Activated T-cell treated with anti-CD3 and anti-CD28 coated beads, Interleukin-2, amount 50 U/mL, for 1 hour (primary cell): ENCODE measurements around the gene INO80C.
"Not testable (repeated sequence)": the region's sequence is repeated elsewhere in the genome, so short reads cannot be mapped to it uniquely, and the experiment has no call there.

Source experiments
- DNase-seq: peaks from one replicate; pipeline ENCODE4 v3.0.0-alpha.2; 2020

The INO80C gene

DNA sequence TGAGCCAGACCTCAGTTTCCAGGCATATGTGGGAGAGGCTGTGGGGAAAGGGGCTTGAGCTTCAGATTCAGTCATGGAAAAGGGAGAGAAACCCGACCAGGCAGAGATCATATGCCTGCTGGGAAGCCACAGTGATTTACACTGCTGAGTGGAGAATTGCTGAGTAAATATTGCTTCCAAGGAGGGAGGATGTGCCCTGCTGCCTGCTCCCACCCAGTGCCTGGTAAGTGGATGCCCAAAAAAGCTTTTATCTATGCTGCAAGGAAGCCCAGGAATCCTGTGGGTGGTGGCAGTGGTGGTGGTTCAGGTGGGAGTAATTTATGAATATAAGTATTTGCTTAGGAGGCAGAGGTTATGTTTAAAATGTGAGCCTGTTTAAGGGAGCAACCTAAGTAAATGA is 39.5 kb downstream of the INO80C start:
- no peak for DNase-seq

DNA sequence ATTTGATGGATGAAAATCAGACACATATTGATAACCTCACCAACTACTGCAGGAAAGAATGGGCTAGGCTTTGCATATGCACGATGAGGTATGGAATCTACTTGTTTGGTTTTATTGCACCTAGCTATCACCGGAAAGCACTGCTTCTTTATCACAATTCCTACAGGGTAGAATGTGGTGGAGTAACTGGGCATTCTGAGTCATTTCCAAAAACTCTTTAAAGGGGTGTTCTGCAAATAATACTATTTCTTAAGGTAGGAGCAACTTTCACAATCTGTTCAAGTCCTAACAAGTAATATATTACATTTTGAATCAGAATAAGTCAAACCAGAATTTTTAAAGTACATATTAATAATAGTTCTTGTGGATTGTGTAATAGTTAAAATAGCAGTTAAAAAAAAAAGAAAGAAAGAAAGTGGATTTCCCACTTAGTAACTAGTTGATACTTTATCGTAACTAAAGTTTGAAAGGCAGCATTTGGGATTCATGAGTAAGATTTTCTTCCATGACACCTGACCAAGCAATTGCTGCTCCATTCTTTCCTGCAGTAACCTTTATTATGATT is 40.5 kb downstream of the INO80C start:
- no peak for DNase-seq

DNA sequence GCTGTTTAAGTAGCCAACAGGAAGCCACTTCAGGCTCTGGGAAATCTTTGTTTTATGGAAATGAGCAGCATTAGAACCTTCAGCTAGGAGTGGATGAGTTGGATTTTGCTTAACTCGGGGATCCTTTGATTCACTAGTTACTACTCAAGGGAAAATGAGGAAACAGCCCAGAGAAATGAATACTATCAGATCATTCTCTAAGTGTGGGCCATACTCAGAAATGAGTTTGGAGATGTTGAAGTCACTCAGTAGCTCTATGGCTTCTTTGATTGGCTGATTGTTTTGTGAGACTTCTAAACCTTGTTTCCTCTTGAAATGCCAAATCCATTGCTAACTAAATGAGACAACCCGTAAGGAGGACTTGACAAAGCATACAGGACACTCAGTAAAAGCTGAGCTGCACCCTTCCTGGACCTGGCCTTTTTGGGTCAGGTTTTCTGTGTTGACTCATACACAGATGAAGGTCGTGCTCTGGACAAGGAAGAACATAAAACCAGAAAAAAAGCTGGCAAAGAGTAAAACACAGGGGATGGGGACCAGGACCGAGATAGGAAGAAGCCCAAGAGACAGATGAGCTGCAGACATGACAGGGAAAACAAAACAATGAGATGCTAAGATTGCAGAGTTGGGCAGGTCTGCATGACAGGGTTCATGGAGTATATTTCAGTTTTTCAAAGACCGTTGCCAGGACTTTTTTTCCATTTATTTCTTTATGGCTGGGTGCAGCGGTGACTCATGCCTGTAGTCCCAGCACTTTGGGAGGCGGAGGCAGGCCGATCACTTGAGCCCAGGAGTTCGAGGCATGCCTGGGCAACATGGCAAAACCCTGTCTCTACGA is 41.6 kb downstream of the INO80C start:
- no peak for DNase-seq

DNA sequence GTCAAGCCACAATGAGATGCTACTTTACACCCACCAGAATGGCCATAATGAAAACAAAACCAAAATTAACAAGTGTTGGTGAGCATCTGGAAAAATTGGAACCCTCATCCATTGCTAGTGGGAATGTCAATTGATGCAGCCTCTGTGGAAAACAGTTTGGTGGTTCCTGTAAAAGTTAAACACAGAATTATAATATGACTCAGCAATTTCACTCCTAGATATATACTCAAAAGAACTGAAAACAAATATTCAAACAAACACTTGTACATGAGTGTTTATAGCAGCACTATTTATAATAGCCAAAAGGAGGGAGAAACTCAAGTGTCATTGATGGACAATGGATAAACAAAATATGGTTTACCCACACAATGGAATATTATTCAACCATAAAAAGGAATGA is 43.0 kb downstream of the INO80C start:
- DNase-seq: no peak

DNA sequence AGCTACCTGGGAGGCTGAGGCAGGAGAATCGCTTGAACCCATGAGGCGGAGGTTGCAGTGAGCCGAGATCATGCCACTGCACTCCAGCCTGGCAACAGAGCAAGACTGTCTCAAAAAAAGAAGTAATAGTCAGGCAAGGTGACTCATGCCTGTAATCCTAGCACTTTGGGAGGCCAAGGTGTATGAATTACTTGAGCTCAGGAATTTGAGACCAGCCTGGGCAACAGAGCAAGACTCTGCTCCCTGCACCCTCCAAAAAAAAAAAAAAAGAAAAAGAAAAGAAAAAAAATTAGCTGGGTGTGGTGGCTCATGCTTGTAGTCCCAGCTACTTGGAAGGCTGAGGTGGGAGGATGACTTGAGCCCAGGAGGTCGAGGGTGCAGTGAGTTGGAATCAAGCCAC is 44.7 kb downstream of the INO80C start:
- not testable (repeated sequence) for DNase-seq

DNA sequence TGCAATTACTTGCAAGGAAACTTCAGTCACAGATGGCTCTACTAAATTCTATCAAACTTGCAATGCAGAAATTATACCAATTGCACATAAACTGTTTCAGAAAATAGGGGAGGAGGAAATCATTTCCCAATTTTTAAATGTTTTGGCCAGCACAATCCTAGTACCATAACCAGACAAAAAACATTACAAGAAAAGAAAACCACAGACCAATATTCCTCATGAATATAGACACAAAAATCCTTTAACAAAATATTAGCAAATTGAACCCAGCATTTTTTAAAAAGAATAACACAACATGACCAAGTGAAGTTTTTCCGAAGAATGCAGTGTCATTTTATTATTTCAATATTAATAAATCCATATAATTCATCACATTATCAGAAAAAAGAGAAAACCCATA is 45.8 kb downstream of the INO80C start:
- DNase-seq: no peak

DNA sequence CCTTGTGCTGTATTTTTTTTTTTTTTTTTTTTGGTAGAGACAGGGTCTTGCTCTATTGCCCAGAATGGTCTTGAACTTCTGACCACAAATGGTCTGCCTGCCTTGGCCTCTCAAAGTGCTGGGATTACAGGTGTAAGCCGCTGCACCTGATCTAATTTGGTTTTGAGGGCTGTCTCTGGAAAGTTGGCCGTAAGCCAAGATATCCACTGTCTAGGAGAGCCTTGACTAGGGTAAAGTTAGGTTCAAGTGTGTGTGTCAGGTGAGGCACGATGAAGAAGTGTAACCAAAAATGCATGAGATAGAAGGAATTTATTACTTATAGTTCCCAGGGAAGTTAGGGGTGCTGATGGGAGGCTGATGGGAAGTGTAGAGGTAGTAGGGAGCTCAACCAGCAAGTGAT is 46.7 kb downstream of the INO80C start:
- no peak for DNase-seq

DNA sequence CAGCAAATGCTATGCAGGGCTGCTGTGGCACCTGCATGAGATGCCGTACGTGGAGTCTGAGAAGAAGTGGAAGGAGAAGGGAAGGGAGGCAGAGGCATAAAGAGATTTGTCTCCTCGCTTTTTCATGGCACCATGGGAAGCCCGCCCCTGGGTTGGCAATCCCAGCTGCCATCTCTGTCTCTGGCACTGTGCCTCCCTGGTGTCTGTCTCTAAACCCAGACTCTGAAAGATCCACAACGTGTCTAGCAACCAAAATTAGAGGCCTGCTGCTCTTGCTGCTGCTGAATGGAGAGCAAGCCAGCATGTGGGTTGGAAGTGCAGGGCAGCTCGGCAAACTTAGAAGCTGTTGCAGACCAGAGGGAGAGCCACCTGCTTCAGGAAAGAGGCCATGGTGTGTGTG is 53.1 kb downstream of the INO80C start:
- no peak for DNase-seq

DNA sequence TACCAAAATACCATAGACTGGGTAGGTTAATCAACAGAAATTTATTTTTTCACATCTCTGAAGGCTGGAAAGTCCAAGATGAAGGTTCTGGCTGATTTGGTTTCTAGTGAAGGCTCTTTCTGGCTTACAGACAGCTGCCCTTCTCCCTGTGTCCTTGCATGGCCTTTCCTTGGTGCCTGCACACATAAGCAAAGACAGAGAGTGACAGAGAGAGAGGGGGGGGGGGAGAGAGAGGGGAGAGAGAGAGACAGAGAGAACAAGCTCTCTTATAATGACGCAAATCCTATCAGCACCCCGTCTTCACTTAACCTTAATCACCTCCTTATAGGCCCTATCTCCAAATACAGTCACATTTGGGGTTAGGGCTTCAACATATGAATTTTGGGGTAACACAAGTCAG is 53.9 kb downstream of the INO80C start:
- DNase-seq: no peak

DNA sequence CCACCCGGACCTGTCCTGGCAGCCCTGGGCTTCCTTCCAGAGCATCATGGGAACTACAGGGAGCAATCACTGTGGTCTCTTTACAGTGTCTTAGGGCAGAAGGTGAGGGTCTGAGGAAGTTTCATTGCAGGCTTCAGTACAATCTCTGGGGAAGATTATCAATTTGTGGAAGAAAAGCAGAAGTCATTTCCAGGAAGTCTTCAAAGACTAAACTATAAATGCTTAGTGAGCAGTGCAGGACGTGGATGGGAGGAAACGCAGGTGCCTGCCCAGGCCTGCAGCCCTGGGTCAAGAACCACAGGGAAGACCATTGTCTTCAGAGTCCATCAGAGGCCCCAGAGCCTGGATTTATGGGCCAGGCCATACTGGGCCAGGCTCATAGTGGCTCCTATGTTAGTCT is 54.3 kb downstream of the INO80C start:
- DNase-seq: no peak

DNA sequence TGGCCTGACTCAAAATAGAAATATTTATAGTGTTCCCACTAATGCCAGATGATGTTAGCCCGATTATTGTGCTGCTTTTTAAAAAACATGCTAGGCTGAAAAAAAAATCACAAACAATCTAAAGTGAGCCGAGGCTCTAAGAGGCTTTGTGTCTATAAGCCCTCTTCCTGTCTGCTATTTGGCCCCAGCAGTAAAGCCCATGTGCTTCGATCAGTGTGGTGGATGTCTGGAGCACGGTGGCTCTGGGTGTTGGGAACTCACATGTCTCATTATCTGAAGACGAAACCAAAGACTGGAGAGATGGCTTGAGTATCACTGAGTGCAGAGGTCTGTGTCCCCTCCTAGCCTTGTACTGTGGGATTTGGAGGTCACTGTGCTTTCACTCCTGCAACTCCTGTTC is 55.1 kb downstream of the INO80C start:
- DNase-seq: no peak

DNA sequence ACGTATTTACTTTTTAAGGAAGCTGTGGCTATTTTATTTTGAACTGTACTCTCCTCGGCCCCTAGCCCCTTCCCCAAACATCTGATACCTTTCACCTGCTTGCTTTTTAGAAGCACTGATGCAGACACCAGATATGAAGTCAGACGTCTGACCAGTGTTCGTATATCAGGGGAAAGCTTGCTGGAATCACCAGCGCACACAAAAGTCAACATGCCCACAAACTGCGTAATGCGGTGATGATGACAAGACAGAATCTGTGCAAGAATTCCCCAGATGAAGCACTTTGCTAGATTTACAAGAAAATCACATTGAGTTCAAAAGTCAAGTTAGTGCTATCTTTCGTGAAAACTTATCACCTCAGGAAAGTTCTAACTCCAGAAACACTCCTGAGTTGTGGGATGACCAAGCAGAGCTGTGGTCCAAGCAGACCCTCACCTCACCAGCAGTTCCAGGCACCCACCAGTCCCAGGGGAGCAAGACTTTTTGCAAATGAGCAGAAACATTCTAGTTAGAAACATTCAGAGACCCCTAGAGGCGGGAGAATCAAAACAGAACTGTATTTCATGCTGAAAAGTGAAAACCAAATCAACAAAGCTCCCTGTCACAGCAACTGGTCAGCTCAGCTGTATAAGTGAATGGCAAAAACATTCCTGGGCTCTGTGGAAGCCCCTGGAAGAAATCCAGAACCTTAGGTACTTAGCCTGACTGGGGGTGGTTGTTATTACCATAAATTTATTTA is 55.7 kb downstream of the INO80C start:
- DNase-seq: no peak

DNA sequence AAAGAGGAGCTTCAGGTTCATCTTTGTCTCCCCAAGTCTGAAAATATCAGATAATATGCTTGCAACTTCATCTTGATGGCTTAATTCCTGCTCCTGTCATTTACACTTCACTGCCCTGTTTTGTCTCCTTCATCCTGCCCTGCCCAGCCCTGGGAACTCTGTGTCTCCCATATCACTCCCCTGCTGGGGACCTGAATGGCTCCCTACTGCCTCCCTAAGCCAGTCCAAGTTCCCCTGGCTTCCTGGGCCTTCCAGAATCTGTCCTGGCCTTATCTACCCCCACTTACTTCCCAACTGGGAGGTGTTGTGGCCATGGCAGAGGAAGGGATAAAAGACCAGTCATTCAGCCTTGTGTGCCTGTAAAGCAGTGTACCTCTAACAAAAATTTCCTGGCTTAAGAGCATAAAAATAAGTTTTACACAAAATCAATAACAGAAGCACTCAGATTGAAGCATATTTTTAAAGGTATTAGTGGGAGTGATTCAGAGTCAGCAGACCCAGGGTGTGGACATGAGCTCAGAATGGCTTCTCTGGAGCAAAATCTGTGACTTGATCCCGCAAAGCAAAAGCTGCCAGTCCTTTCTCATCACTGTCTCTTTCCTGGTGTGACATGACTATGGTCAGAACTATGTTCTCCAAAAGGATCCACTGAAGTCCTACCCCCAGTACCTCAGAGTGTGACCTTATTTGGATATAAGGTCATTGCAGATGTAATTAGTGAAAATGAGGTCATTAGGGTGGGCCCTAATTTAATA is 59.1 kb downstream of the INO80C start:
- no peak for DNase-seq

DNA sequence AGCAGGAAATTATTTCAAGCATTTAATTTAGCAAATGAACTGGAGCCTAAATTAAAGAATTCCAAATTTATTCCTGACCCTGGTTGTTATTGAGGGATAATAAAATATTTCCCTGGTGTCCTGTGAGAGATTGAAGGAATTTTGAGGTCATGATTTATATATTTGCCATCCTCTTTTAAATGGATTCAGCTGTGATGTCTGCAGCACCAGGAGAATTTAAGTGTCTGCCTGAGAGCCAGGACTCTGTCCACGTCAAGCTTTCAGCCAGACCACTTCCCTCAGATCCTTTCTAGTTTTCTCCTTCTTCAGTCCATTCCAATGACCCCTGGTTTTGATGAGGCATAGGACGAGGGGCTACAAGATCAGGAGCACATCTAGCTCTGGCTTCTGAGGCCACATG is 59.9 kb downstream of the INO80C start:
- no peak for DNase-seq

DNA sequence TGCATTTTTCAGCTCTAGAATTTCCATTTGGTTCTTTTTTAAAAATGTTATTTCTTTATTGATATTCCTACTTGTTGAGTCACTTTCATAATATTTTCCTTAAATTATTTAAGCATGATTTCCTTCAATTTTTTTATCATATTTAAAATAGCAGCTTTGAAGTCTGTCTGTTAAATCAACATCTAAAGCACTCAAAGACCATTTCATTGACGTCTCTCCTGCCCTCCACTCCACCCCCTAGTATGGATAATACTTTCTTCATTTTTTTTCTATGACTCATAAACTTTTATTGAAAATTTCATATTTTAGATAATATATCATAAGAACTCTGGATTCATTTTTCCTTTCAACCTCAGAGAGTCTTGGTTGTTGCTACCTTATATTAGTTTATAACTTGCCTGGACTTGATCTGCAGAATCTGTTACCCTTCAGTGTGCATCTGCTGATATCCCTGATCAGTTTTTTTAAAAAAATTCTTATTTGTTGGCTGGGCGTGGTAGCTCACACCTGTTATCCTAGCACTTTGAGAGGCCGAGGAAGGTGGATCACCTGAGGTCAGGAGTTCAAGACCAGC is 61.6 kb downstream of the INO80C start:
- no peak for DNase-seq

DNA sequence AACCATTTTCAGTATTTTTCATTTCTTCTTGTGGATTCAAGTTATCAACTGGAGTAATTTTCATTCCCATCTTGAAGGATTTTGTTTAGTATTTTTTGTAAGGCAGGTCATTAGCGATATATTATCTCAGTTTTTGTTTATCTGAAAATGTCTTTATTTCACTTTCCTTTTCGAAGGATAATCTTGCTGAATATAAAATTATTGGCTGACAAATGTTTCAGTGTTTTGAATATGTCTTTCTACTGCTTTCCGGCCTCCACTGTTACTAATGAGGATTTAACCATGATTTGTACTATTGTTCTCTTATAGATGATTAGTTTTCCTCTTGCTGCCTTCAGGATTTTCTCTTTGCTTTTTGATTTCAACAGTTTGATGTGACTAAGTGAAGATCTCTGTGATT is 62.4 kb downstream of the INO80C start:
- DNase-seq: no peak

DNA sequence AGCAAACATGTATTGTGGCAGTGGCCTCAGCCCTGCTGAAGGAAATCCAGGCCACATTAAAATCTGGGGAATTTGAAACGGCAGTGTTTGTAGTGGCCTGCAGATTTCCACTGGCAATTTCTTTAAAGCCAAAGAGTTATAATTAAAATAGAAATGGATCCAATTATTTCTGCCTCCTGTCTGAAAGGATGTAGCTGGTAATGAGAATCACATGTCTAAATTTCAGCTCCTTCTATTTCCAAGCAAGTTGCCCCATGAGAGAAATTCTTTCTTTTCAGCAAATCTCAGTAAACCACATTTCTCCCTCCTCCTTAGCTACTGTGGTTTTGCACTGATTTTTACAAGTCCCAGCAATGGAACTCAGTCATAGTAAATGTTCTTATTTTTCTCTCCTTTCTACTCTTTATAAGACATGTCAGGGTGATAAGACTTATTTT is 65.2 kb downstream of the INO80C start:
- DNase-seq: no peak

DNA sequence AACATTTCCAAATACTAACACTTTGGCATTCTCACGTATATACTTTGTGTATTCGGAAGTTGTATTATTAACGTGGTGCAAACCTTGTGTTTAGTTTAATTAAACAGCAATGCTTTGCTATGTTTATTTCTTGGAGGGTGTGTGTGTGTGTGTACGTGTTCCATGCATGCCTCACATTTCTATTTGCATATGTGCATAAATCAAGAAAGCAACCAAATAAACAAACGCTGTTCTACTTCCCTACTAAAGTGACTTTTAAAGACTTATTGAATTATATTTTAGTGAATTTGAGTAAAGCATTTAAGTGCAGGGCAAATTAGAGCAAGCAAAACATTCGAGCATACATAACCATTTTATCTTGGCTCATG is 66.4 kb downstream of the INO80C start:
- no peak for DNase-seq

DNA sequence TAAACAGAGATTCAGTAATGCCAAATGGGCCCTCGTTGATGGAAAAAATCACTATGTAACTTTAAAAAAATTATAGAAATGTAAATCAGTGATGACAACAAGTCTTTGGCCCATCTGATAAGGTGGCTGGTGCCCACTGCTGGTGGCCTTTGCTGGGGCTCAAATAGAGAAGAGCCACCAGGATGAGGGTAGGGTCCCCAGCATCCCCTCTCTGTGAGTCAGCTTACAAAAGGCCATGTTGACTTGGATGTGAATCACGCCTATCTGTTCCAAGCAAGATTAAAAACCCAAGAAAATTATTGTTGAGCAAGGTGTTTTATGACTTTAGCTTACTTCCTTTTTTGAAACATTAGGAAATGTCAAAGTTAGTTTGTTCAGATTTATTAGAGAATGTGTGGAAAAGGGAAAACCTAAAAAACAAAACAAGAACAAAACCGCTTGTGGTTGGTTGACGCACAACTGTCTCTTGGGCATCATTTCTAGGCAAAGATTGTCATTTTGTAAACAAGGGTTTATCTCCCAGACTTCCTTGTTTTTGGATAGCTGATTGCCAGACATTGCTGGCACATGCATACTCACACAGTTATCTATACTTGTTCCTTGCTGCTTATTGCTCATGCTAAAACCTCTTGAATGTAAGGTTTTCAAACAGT is 66.9 kb downstream of the INO80C start:
- DNase-seq: no peak

DNA sequence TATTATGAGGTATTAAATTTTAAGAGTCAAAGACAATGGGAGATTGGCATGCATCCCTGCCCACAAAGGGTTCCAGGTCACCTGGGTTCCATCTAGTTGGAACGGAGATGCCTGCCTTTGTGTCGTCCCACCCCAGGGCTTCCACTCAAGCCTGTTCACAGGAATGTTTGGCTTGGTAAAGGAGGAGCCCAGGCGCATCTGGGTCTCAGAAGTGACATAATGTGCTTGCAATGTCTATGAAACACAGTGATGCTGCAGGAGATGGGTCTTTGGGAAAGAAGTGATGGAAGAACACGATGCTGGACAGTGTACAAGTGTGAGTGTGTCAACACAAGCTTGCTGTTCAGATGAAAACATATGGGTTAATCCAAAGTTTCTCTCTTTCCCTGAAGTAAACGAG is 71.0 kb downstream of the INO80C start:
- no peak for DNase-seq

DNA sequence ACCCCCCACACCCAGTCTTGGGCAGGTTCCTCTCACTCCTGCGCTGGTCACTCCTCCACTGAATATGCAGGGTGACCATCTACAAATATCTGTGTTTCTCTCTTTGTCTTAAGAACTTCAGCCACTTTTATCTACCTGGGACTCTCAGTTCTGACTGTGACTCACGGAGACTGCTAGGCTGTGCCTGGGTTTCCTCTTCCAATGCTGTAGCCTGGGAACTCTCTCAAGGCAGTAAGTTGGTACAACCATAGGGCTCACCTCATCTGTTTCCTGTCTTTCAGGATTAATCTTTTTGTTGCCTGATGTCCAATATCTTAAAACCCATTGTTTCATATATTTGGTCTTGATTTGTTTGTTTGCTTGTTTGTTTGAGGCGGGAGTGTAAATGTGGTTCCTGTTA is 73.4 kb downstream of the INO80C start:
- DNase-seq: no peak

DNA sequence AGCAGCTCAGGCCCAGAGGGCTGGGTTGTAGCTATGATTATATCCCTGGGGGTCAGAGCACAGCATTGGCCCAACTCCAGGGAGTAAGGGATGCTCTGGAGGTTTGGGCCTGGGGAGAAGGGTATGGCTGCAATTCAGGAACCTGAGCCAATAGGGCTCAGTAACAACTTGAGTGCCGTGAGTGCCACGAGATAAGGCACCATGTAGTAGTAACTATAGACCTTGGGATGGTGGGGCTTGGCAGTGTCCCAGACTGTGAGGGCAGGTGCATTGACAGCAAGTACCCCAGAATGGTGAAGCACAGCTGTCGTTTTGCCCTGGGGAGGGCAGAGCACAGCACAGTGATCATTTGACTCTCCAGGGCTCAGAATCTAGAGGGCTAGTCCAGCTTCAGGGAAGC is 75.5 kb downstream of the INO80C start:
- DNase-seq: no peak

DNA sequence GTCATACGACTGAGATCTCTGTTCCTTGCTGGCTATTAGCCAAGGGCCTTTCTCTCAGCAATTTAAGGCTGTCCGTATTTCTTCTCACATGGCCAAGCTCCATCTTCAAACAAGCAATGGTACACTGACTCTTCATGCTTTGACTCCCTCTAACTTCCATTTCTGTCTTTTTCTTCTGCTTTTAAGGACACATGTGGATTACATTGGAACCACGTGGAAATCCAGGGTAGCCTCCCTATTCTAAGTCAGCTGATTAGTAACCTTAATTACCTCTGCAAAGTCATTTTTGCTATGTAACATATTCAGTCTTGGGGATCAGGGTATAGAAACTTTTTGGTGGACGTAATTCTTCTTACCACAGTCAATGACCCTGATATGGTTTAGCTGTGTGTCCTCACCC is 79.2 kb downstream of the INO80C start:
- DNase-seq: no peak
